Activated CD4-positive, alpha-beta T cell treated with anti-CD3 and anti-CD28 coated beads for 1 hour (primary cell): ENCODE results near the gene G6PC3.
"Not testable (repeated sequence)": the region's sequence is repeated elsewhere in the genome, so short reads cannot be mapped to it uniquely, and the experiment has no call there.

Source experiments
- DNase-seq: peaks from one replicate; pipeline ENCODE4 v3.0.0-alpha.2; 2020

The G6PC3 gene

GRCh38 chr17:44070455-44071197 is at the start of gene G6PC3:
Gene G6PC3, plus strand, starts transcription at chr17:44070735. Its CDS starts 231 bp downstream, at chr17:44070966.
- peak; percentile 48 for DNase-seq

- DNase-seq: not testable (repeated sequence)
These were observed 49.3 kb upstream of the G6PC3 start for GRCh38 chr17:44021227-44021626.

GRCh38 chr17:44022246-44022645 is 48.3 kb upstream of the G6PC3 start:
- no peak for DNase-seq

GRCh38 chr17:44023545-44024270 is 46.8 kb upstream of the G6PC3 start:
- DNase-seq: no peak

GRCh38 chr17:44024271-44024663 is 46.3 kb upstream of the G6PC3 start:
- no peak for DNase-seq

- no peak for DNase-seq
These were observed 45.7 kb upstream of the G6PC3 start for GRCh38 chr17:44024853-44025252.

GRCh38 chr17:44029736-44030135 is 40.8 kb upstream of the G6PC3 start:
- no peak for DNase-seq

- DNase-seq: no peak
These were observed 40.1 kb upstream of the G6PC3 start for GRCh38 chr17:44030482-44030881.

- DNase-seq: no peak
These were observed 36.6 kb upstream of the G6PC3 start for GRCh38 chr17:44033861-44034408.

- DNase-seq: not testable (repeated sequence)
These were observed 35.8 kb upstream of the G6PC3 start for GRCh38 chr17:44034688-44035087.

GRCh38 chr17:44037471-44037870 is 33.1 kb upstream of the G6PC3 start:
- DNase-seq: no peak

- no peak for DNase-seq
These were observed 31.9 kb upstream of the G6PC3 start for GRCh38 chr17:44038604-44039011.

GRCh38 chr17:44039829-44040635 is 30.5 kb upstream of the G6PC3 start:
- DNase-seq: no peak

GRCh38 chr17:44043272-44043696 is 27.3 kb upstream of the G6PC3 start:
- DNase-seq: no peak

GRCh38 chr17:44044071-44044470 is 26.5 kb upstream of the G6PC3 start:
- no peak for DNase-seq

GRCh38 chr17:44045486-44045885 is 25.0 kb upstream of the G6PC3 start:
- DNase-seq: no peak

- DNase-seq: not testable (repeated sequence)
These were observed 23.6 kb upstream of the G6PC3 start for GRCh38 chr17:44046893-44047292.

GRCh38 chr17:44049294-44050060 is 21.1 kb upstream of the G6PC3 start:
- no peak for DNase-seq

- no peak for DNase-seq
These were observed 17.2 kb upstream of the G6PC3 start for GRCh38 chr17:44053125-44053872.

- no peak for DNase-seq
These were observed 11.2 kb upstream of the G6PC3 start for GRCh38 chr17:44059101-44059892.

- no peak for DNase-seq
These were observed 9.1 kb upstream of the G6PC3 start for GRCh38 chr17:44061446-44061845.
